Astrocyte of the cerebellum (primary cell): ENCODE results near the gene SLC22A23.

Source experiments
- DNase-seq: peaks from one replicate; pipeline ENCODE4 v3.0.0-alpha.2; 2011; ENCODE audit warnings: low read depth
- H3K4me3 ChIP-seq: 2 replicates; pipeline ENCODE4 v1.5.1; 2011; ENCODE audit warnings: mild to moderate bottlenecking, low read depth, low read length, moderate library complexity
- CTCF ChIP-seq: IDR thresholded peaks from 2 replicates; pipeline ENCODE4 v1.5.1; 2012; ENCODE audit warnings: low read length, low read depth, moderate library complexity, mild to moderate bottlenecking; ENCODE audit errors: missing control alignments
- in situ Hi-C: cut with HindIII; loops from 2 replicates; pipeline ENCODE4 v1.10.0; 2017; ENCODE audit warnings: low sequenced_read_pairs

The SLC22A23 gene

GRCh38 chr6:3227363-3228045, 229.3 kb downstream of the SLC22A23 start, which contains the start of gene TUBB2B:
Gene TUBB2B (minus strand): TSS chr6:3227653. CDS start chr6:3227543, 110 bp downstream.
- peak within 1 kb of the TSS; percentile 47 for H3K4me3 ChIP-seq
- in situ Hi-C loops = no loop called here
- no peak for TF ChIP-seq CTCF
- DNase-seq = no peak

GRCh38 chr6:3226481-3227362, 230.1 kb downstream of the SLC22A23 start:
- no peak for TF ChIP-seq CTCF
- DNase-seq = no peak
- in situ Hi-C loops = no loop called here
- H3K4me3 ChIP-seq = peak overlapping the region; percentile 47

GRCh38 chr6:3226042-3226441, 230.8 kb downstream of the SLC22A23 start:
- H3K4me3 ChIP-seq = peak overlapping the region; percentile 47
- no peak for TF ChIP-seq CTCF
- in situ Hi-C loops = no loop called here

GRCh38 chr6:3222506-3223038, 234.3 kb downstream of the SLC22A23 start:
- DNase-seq = no peak
- in situ Hi-C loops = no loop called here
- TF ChIP-seq CTCF = no peak
- H3K4me3 ChIP-seq = no peak overlapping the region

More at GRCh38 chr6:3226042-3226441, 230.8 kb downstream of the SLC22A23 start:
- no peak for DNase-seq

GRCh38 chr6:3221578-3221977, 235.3 kb downstream of the SLC22A23 start:
- no peak for TF ChIP-seq CTCF
- in situ Hi-C loops = no loop called here
- DNase-seq = no peak
- H3K4me3 ChIP-seq = no peak overlapping the region

GRCh38 chr6:3220366-3220765, 236.5 kb downstream of the SLC22A23 start:
- no peak overlapping the region for H3K4me3 ChIP-seq
- DNase-seq = no peak
- in situ Hi-C loops = no loop called here
- no peak for TF ChIP-seq CTCF
